Stimulated activated CD4-positive, alpha-beta T cell treated with anti-CD3 and anti-CD28 coated beads, Interleukin-12 subunit alpha, Interleukin-12 subunit beta, amount 100 ng/mL, for 24 hours (primary cell): ENCODE results near the gene PTPRH.
A peak's percentile ranks its signal among the peaks of the same experiment; 100 is the strongest.
"Not testable (repeated sequence)": the region's sequence is repeated elsewhere in the genome, so short reads cannot be mapped to it uniquely, and the experiment has no call there.

ENCODE experiments used
- DNase-seq, 2 experiments: peaks; one replicate each; pipeline ENCODE4 v3.0.0-alpha.2; 2020; ENCODE audit warnings: low read depth in 2 of 2

The PTPRH gene

DNA sequence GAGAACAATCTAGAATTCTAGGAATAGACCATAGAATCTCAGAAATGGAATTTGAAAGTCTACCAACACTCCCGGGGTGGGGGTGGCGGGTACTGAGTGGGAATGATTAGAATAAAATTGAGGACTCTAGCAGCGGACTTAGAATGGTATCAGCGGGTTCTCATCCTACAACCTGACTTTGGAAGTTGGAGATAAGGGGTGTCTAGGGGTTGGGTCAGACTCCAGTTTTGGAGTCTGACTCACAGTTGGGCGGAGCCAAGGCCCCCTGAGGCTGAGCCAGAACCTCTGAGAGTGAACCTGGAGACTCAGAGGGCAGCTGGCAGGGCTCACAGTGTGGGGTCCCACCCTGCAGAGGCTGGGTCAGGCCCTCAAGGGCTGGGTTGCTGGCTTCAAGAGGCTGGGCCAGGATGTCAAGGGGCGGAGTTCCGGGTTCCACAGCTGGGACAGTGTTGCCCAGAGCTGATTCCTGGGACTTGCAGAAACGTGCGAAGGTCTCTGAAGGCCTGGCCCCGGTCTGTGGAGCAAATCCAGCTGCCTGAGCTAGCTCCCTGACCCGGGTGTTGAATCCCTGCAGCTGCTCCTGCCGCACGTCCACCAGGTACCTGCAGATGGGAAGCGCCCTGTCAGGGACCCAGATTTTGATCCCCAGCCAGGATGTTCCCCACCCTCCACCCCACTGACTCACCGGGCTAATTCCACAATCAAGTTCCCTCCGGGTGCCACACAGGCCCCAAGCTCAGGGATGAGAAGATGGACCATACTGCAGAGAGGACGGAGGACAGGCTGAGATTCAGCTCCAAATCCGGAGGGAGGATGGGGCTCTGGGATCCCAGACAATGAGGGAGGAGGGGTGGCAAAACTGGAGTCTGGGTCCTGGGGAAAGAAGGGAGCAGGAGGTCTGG lies 50.2 kb downstream of the PTPRH start:
- DNase-seq, result no peak

- DNase-seq, result no peak
Measured at GRCh38 chr19:55158423-55158822, 50.9 kb downstream of the PTPRH start.

DNA sequence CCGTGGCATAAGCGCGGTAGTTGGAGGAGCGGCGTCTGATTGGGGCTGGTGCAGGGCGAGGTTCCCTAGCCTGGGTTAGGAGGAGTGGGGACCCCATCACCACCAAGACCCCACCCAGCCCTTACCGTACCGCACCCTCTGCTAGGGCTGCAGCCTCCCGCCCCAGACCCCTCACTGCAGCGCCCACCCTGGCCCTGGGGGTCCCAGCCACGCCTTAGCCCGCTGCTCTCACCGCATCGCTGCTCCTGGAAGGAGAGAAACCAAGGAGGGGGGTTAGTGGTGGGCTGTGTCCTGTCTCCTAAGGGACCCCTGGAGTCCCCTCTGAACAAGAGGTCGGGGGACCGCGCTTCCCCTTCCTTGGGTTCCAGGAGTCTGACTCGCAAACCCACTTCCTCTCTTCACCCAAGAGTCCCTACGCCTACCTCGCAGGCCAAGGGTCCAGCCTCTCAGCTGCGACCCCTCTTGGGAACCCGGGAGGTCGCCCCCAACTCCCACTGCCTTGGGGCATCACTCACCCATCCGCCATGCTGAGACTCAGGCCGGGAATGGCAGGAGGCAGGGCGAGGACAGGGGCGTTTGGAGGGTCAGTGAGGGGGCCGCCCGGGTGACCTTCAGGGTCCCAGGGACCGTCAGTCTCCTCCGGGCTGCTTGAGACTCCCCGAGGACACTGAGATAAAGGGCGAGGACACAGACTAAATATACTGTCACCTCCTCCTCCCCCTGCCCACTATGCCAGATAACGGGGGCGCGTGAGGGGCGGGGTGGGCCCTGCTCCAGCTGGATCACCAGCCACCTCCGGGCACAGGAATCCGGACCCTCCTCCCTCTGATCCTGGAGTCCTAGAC lies 52.0 kb downstream of the PTPRH start, which contains the start of gene TNNI3:
TSS of gene TNNI3 (minus strand) at position 669 of the 845 bp plus-strand sequence. CDS start at position 526, 143 bp downstream.
- DNase-seq, result no peak

DNA sequence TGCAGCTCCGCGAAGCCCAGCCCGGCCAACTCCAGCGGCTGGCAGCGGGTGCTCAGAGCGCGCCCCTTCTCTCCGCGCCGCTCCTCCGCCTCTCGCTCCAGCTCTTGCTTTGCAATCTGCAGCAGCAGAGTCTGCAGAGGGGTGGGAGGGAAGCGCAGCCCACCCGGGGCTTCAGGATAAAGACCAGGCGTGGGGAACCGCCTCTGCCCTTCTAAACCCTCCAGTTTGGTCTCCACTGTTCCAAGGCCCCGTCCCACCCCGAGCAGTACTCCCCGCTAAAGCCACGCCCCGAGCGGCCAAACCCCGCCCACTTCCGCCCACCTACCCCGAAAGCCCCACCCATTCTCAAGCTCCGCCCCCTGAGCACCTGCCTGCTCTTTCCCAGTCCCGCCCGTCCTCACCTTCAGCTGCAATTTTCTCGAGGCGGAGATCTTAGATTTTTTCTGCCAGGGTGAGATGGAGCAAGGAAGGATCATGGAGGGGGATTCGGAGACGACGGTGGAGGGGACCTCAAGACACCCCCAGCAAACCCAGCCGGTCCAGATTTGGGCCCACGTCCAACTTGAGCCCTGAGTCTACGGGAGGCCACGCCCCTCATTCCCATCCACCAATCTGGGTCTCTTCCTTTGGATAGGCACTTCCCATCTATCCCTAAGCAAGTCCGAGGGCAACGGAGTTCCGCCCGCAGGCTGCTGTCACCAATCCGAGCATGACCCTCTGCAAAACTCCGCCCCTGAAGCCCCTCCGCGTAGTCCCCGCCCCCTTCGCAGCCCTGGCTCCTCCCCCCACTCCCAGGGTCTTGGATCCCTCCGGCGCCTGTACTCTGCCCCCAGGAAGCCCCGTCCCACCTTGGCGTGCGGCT lies 52.9 kb downstream of the PTPRH start:
- DNase-seq, result peak in 1 of 2 experiments; percentile 32

DNA sequence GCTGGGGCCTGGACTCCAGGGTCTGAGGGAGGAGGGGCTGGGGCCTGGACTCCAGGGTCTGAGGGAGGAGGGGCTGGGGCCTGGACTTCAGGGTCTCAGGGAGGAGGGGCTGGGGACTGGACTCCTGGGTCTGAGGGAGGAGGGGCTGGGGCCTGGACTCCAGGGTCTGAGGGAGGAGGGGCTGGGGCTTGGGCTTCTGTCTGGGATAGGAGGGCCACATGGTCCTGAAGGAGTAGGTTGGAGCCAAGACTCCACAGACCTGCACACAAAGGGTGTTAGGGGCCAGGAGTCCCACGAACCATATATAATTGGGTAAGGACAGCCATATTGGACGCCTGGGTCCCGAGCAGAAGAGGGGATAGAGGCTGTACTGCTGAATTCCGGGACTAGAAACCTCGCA lies 53.5 kb downstream of the PTPRH start:
- DNase-seq, result not testable (repeated sequence)

DNA sequence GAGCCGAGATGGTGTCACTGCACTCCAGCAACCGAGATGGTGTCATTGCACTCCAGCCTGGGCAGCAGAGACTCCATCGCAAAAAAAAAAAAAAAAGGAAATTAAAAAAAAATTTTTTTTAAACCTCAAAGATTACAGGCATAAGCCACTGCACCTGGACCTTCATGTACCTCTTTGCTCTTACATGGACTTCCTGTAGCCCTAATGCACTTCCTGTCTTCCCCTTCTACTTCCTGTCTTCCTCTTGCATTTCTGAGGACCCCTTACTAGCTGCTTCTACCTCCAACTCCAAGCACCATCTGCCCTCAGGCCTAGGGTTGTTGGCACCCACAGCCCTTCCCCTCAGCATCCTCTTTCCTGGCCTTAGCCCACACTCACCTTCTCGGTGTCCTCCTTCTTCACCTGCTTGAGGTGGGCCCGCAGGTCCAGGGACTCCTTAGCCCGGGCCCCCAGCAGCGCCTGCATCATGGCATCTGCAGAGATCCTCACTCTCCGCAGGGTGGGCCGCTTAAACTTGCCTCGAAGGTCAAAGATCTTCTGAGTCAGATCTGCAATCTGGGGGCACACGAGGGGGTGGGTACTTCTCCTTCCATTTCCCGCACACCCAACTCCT lies 55.5 kb downstream of the PTPRH start:
- DNase-seq, result no peak

- DNase-seq, result no peak
Measured at GRCh38 chr19:55152017-55152416, 57.3 kb downstream of the PTPRH start.

GRCh38 chr19:55149078-55150003 lies 60.0 kb downstream of the PTPRH start, which contains the start of gene TNNT1:
Gene TNNT1, minus strand, starts transcription at chr19:55149206. Its CDS starts 2,049 bp downstream, at chr19:55147157.
- no peak for DNase-seq

DNA sequence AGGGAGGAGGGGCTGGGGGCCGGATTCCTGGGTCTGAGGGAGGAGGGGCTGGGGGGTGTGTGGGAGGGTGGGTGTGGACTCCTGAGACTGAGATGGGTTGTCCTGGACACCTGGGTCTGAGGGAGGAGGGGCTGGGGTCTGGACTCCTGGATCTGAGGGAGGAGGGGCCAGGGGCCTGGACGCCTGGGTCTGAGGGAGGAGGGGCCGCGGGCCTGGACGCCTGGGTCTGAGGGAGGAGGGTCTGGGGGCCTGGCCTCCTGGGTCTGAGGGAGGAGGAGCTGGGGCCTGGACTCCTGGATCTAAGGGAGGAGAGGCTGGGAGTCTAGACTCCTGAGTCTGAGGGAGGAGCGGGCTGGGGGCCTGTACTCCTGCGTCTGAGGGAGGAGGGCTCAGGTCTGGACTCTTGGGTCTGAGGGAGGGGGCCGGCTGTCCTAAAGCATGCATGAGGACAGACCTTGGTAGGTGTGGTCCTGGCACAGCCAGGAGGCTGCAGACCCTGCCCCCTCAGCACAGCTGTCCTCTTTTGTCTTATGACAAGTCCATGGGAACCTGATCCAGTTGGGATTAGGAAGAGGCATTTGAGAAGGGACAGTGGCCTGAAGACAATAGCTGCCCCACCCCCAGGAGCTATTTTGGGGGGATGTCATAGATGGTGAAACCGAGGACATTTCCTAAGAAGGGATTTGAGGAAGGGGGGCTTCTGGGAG lies 61.6 kb downstream of the PTPRH start:
- no peak for DNase-seq

DNA sequence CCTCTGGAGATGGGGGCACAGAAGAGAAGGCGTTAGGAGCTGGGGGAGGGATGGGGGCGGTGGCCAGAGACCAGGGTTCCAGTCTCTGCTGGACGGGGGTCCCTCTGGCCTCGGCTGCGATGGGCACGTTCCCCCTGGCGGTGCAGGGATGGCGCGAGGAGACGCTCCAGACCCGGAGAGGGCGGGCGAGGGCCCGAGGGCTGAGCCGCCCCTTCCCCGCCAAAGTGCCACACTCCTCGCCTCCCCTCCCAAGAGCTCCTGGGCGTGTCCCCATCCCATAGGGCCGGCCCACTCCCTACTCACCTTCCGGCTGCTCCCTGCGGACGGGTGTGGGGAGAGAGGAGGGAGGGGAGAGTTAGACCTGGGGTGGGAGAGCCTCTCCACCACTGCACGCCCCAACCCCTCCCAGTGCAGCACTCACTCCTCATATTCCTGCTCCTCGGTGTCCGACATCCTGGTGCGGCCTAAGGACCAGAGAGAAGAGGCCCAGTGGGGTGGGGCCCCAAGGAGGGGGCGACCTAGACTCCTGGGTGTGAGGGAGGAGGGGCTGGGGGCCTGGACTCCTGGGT lies 62.5 kb downstream of the PTPRH start:
- DNase-seq, result no peak

DNA sequence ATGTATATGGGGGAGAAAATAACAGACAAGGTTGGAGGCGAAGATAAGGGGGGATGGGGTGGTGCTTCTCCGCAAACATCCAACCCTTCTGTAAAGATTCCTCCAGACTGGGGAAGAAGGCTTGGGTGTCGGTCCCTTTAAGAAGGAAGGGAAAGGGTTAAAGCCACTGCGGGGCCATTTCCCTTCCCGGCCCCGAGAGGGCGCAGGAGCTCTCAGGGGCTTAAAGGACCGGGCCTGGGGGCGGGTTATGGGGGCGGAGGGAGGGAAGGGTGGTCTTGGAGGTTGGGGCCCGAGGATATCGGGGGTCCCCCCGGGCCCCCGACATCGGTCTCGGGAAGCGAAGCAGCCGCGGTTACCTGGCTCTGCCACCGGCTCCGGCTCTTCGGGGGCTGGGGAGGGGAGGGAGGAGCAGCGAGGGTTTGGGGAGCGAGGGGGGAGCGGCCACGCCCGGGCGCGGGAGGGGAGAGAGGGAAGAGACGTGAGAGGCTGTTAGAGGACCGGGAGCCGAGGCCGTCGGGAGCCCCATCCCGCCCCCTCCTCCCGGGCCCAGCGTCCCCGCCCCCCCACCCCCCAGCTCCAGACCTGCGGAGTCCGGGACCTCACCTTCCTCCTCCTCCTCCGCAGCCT lies 63.1 kb downstream of the PTPRH start:
- no peak for DNase-seq

DNA sequence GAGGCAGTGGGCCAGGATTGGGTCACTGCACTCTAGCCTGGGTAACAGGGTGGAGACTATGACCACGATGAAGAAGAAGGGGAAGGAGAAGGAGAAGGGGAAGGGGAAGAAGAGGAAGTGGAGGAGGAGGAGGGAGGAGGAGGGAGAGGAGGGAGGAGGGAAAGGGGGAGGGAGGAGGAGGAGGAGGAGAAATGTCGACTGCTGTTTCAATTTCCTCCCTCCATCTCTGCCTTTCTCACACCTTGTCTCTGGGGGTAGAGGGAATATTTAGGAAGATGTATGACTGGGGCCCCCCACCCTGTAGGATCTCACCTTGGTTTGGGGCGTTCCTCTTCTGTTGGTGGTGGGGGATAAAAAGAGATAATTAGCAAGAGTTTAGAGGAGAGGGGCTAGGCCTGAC lies 64.1 kb downstream of the PTPRH start:
- DNase-seq, result no peak

- no peak for DNase-seq
Measured at GRCh38 chr19:55141696-55142095, 67.6 kb downstream of the PTPRH start.

GRCh38 chr19:55137915-55138314 lies 71.4 kb downstream of the PTPRH start:
- no peak for DNase-seq

- no peak for DNase-seq
Measured at GRCh38 chr19:55136399-55137102, 72.8 kb downstream of the PTPRH start.

- DNase-seq, result no peak
Measured at GRCh38 chr19:55134736-55135135, 74.6 kb downstream of the PTPRH start.

- no peak for DNase-seq
Measured at GRCh38 chr19:55133639-55134444, 75.5 kb downstream of the PTPRH start.
